HG03108 (cell line): ENCODE measurements around the gene SCN1A.
"Not testable (repeated sequence)": the region's sequence is repeated elsewhere in the genome, so short reads cannot be mapped to it uniquely, and the experiment has no call there.

Source experiments
- ATAC-seq: cut with Tn5 transposase; IDR thresholded peaks from one replicate; pipeline ENCODE4 v1.9.1; 2021; ENCODE audit warnings: moderate library complexity; ENCODE audit not compliant: unreplicated experiment

SCN1A gene

DNA sequence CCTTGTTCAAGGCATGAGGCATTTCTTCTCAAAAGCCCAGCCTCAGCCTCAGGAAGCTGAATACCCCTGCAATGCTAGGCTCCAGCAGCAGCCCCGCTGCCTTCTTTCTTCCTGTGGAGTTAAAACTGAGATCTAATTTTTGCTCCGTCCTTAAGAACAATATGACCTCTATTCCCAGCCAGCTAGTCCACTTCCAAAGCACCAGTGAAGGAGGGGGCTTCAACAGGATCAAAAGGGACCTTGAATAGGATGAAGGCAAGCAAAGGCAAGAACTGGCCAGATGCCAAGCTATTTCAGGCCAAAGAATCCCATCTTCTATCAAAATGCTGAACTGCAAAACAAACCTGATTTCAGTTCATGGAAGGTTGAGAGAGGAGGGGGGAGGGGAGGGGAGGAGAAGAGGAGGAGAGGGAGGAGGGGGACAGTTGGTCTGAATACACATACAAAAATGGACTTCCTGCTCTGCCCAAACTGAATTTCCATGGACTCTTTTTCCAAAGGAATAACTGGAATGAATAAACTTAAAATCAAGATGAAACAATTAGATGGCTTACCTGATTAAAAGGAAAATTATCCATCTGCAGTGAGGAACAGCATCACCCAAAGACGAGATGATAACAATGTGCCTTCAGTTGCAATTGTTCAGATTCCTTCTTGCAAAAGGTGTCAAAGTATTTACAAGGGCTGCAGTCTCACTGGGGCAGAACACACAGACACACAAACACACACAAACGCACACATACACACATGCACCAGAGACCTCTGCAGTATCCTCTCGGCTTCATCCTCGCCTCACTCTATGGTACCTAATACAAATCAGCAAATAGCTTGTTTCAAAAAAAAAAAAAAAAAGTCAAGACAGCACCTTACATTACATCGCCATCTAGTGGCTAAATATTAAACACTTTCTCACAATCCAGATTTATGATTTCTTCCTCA, at the start of gene SCN1A:
Gene SCN1A (minus strand): TSS at position 804 of the 939 bp plus-strand sequence. CDS start 54,399 bp downstream, outside the sequence.
- ATAC-seq, result no peak

DNA sequence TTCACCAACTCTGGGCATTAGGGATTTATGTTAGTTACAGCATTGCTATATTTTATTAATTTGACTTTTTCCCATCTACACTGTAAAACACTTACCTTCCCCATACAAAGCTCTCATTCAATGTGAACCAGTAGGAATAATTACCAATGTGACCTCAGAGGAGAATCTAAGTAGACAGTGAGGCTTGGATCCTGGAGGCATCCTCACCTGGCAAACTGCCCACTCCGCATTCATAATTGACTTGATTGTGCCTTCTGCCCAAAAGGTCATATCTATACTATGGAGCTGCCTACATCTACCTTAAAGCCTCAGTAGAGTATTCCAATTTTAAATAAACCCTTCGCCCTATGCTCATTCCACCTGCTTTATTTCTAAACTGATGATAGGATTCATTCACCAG, 45.4 kb upstream of the SCN1A start:
- ATAC-seq, result no peak

DNA sequence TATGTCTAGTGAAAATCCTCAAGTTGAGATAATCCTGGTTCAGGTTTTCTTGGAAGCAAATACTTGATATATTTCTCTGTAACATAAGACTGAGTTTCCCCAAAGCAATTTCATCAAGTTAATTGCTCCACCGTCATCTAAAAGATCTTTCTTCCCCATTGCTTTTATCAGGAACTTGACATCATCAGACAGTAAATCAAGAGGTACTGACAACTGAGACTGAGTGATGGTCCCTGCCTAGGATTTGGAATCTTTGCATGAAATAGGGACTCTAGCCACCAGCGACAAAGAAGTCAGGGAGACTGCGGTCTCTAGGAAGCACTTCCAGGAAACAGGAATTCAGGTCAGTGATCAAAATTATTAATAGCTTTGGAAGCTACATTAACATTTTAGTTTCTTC, 43.4 kb upstream of the SCN1A start:
- no peak for ATAC-seq

DNA sequence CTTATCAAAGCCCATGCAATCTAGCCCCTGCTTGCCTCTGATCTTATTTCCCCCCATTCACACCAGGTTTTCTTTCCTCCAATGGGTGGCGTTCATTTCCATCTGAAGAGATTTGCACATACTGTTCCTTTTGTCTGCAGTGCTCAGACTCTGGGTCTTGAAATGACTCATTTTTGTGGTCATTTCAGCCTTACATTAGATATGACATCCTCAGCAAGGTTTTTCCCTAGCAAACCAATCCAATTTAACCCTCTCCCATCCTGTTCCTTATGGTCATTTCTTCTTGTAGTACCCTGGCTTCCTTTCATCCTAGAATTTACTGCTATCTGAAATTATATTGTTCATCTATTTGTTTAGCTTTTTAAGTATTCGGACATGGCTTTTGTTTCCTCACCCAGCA, 42.5 kb upstream of the SCN1A start:
- no peak for ATAC-seq

DNA sequence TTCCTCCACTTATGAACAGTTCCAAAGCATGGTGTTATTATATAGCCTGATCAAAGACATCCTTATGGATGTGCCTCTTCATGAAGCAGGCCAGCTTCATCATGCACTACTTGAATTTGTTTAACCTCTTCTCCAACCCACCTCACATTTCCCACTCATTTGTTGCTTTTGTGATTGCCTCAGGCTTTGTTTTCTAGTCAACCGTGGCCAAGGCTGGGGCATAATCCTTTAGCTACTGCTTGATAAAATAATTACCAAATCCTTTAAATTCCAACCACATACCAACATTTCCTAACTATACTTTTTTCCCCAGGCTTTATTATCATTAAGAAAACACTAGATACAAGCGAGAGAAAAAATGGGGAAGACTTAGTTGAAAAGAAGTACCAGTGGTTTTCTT, 39.6 kb upstream of the SCN1A start:
- ATAC-seq, result no peak

DNA sequence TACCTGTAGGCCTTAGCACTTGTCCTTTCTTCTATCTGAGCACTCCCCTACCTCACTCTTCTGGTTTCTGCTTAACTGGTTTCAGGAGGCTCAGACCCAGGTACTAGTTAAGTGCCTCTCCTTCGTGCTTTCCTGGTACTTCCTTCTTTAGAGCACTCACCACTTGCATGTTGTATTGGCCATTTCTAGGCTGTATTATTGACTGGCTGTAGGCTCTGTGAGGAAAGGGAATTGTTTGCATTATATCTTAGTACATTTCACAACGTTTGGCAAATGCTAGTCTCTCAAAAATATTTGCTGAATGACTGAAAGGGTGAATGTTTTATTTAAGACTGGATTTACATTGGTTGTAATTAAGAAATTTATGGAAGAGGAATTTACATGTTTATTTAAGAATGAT, 36.0 kb upstream of the SCN1A start:
- no peak for ATAC-seq

DNA sequence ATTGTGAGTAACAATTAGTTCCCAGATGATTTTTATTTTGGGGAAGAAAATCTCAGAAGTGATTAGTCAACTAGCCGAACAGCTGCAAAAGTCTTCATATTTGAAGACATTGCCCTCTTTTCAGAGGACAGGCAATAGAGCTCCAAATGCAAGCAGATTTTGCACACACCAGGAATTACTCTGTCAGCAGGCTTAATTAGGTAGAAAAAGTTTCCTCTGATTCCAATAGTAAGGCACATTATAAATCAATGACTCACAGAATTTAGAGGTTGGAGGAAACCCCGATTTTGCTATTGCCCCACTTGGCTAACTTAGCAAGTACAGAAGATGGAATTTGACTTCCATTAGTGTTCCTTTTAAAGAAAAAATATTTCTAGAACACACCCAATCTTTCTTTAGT, 30.7 kb upstream of the SCN1A start:
- ATAC-seq, result no peak

DNA sequence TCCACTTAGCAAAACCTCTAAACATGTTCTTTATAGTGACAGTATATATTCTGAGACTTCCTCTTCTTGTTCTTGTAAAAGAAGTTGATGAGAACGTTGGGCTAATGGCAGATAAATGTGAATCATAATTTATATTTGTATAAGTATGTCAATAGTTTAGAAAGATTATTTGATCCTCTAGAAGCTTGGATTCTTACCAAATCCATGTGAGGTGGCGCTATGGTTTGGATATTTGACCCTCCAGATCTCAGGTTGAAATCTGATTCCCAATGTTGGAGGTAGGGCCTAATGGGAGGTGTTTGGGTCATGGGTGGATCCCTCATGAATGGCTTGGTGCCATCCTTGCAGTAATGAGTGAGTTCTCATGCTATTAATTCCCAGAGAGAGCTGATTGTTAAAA, 29.8 kb upstream of the SCN1A start:
- ATAC-seq, result no peak

DNA sequence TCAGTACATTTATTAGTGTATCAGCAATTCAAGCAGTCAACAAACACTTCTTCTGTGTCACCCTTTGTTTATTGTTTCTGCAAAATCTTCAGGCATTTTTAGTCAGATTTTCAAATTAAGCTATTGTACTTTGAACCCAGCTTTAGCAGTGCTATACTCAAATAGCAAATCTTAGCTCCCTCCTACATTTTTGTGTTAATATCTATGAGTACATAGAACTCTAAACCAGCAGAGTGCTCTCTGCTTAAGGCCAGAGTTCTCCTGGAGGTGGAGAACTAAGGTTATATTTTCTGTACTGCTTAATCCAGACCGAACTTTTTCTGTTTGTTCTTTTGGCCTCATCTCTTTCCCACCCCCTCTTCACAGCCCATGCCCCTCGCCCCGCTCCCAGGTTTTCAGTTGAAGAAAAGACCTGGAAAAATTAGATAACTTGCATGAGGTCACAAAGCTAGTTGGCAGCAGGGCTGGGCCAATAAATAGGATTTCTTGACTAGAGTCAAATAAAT, 29.2 kb upstream of the SCN1A start:
- ATAC-seq, result no peak

DNA sequence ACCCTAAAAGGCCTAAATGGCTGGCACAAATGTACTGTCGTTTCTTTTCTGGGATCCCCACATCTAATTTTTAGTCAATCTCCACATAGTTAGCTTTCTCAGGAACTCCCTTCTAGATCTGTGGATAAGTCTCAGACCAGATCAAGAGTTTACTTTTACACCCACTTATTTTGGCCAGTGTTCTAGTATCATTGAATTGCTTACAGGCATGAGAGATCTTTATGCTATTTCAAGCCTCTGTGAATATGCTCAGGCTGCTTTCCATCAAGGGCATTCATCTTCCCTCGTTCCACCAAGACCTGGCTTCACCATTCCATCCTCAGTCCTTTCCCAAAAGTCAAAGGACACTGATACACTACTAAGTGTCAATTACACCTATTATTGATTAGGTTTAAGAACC, 27.8 kb upstream of the SCN1A start:
- no peak for ATAC-seq

DNA sequence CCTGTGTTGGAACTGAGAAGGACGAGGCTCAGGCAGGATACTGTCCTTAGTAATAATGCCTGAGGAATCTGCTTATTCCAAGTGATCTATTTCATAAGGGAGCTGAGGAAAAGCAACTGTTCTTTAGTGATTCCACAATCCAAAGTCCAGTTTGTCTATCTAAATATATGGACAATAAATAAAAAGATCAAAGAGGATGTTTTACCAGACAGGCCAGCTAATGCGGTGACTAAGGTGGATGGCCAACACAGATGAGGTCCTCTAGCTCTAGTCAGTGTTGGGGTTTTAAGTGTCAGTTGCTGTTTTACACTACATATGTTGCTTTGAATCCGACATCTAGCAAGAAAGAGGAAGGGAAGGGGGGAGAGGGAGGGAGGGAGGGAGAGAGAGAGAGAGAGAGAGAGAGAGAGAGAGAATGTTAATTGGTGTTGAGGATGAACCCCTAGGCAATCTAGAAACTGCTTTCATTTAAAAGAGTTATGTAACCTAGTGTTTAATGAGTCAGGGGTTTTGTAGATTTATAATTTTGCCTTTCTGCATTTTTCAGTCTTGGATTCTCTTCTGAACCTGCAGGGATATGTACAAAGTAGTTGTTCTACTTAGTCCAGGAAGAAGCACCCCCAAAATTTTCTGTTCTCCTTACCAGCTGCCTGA, 27.0 kb upstream of the SCN1A start:
- no peak for ATAC-seq

DNA sequence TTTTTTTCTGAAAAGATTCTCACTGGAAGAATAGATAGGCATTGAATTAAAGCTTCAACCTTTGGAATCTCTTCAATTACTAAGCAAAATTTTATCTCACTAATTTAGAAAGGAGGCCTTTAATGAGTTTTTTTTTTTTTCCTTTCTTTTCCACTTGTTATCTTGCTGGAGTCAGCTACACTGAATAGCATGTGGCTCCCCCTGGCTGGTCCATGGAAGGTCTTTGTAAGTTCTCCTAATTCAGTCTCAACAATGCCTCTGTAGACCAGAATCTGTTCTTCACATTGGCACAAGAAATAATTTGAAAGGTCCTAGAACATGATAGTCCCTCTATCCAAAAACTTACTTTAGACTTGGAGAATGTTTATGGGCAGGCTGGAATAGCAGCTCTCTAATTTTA, 24.2 kb upstream of the SCN1A start:
- ATAC-seq, result no peak

DNA sequence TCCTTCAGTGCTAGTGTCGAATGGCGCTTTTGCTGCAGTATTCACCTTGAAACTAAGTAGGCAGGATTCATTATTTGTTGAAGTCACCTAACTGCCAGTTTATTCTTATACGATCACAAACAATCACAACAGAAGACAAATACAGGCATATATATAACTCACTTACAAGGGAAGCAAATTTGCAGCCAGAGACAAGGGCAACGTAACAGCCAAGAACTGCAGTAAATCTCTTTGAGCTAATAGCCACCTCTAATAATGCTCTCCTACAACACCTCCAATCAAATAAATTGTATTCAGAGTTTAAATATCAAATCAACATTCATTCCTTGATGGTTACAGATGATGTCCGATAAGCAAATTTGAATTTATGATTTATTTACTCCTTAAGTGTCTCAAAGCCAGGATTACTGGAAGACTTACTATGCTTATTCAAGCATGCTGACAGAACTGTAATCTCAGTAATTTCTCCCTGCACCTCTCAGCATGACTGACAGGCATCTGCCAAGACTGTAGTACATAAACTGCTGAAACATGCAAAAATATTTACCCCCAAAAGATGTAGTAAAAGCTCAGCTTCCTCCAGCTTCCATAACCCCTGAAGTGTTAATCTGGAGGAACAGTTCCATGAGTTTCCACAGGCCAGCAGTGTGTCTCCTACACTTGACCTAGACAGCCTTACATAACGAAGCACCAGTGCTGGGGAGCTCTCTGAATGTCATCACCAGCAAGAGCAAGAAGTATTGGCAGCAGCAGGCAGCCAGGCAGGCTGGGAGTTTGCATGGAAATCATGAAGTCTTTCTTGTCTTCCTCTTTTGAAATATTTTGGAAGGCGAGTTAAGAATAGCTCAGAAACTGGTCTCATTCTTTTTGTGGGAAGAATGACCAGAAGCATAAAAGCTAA, 20.9 kb upstream of the SCN1A start:
- no peak for ATAC-seq

DNA sequence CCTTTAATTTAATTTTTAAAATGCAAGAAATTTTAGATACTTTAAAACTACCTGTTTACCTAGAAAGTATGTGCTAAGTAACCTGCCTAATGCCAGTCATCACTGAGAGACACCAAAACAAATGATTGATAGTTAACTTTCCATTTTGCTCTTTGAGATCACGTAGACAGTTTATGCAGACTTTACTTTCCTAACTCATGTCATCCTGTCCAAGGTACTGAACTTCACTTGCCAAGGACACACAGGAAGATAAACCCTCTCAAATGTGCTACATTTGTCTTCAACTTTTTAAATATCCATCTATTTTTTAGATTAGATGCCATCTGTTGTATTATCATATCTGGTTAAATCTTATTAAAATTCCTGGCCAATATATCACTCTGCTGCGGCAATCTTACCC, 20.1 kb upstream of the SCN1A start:
- ATAC-seq, result no peak

DNA sequence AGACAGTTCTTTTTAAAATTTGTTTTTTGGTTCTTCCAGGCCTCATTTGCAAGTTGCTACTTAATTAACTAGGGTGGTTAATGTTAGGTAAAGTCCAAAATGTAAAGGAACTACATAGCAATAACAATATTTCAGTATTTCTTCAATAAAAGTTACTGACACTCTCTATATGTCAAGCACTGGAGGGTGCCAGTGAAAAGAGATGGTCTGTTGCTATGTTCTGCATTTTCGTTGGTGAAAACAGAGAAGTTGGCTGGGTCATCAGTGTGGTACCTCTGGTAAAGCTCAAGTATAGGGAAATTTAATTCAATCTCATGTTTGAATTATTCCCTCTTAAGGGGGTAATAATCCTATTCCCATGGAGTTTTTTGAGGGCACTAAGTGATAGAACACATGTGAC, 16.3 kb upstream of the SCN1A start:
- ATAC-seq, result no peak

DNA sequence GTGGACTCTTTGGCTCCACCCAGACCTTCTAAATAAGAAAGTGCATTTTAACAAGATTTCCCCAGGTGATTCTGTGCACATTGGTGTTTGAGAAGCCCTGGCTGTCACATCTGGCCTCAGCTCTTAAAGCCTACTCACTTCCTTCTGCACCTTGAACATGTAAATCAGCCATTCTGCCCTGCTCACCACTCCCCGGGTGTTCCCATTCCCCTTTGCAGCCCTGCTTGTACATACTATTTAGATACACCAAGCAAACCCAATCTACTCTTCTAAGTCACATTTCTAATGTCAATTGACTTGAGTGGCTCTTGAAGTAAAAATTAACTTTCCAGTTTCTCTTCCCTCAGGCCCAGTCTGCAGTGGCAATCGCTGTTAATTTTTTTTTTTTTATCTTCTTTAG, 13.1 kb upstream of the SCN1A start:
- no peak for ATAC-seq

DNA sequence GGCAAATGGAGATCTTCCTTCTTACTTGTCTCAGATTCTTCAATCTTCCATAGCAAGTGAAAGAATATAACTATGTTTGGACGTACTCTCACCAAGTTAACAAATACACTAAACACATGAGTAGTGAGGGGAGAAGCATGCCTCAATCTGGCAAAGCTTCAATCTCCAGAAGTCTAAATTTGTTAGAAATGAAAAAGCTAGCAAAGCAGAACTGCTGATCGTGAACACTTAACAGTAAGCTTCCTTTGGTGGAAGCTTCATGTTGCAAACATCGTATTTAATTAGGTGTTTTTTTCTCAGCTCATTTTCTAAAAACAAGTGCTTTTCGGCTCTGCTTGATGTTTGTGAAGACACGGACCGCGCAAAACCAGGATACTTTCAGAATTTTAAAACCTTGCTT, 12.7 kb upstream of the SCN1A start:
- no peak for ATAC-seq

DNA sequence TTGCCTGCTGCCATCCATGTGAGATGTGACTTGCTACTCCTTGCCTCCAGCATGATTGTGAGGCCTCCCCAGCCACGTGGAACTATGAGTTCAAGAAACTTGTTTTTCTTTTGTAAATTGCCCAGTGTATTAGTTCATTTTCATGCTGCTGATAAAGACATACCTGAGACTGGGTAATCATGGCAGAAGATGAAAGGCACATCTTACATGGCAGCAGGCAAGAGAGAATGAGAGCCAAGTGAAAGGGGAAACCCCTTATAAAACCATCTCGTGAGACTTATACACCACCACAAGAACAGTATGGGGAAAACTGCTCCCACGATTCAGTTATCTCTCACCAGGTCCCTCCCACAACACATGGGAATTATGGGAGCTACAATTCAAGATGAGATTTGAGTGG, 11.7 kb upstream of the SCN1A start:
- not testable (repeated sequence) for ATAC-seq

DNA sequence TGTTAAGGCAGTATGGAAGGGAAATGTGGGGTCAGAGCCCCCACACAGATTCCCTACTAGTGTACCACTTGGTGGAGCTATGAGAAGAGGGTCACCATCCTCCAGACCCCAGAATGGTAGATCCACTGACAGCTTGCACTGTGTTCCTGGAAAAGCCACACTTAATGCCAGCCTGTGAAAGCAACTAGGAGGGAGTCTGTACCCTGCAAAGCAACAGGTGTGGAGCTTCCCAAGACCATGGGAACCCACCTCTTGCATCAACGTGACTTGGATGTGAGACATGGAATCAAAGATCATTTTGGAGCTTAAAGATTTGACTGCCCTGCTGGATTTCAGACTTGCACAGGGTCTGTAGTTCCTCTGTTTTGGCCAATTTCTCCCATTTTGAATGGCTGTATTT, 10.8 kb upstream of the SCN1A start:
- no peak for ATAC-seq

DNA sequence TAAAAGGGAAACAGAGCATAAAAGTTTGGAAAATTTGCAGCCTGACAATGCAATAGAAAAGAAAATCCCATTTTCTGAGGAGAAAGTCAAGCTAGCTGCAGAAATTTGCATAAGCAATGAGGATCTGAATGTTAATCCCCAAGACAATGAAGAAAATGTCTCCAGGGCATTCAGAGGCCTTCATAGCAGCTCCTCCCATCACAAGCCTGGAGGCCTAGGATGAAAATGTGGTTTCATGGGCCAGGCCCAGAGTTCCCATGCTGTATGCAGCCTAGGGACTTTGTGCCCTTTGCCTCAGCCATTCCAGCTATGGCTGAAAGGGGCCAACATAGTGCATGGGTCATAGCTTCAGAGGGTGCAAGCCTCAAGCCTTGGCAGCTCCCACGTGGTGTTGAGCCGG, 10.3 kb upstream of the SCN1A start:
- ATAC-seq, result no peak

DNA sequence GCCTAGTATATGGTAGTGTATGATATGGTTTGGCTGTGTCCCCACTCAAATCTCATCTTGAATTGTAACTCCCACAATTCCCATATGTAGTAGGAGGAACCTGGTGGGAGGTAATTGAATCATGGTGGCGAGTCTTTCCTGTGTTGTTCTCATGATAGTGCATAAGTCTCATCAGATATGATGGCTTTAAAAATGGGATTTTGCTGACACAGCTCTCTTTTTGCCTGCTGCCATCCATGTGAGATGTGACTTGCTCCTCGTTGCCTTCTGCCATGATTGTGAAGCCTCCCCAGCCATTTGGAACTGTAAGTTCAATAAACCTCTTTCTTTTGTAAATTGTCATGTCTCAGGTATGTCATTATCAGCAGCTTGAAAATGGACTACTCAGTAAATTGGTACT, 9.5 kb upstream of the SCN1A start:
- ATAC-seq, result no peak
